ENCODE results near the gene BET1. TPM values are rescaled to one million over a fixed set of nuclear protein-coding genes. Genes with fewer than 3 reads are reported as not detected.

BET1 gene
- total RNA-seq, 1 donor from 2014 or later: 14.2 TPM

Other genes with a start within 250 kb of the BET1 start
- gene TFPI2, start 113.6 kb downstream of the BET1 start, total RNA-seq: 2.4 TPM
- gene GNGT1, start 97.8 kb downstream of the BET1 start, total RNA-seq: not detected
- 21.6 TPM for gene GNG11, start 82.6 kb downstream of the BET1 start, total RNA-seq